AG04450 (cell line): ENCODE data around the gene CMKLR1. TPM values are rescaled to one million over a fixed set of nuclear protein-coding genes. Genes with fewer than 3 reads are reported as not detected.

Source experiments
- CTCF ChIA-PET: fragments of 300-600, 350-600 bp; formaldehyde crosslinking; extraction: SDS; loops from one replicate; lab custom pipeline; 2022; ENCODE audit warnings: antibody characterized with exemption, inconsistent platforms; lab: Charles Lee
- POLR2A ChIA-PET: fragments of 350-600 bp; formaldehyde crosslinking; extraction: SDS; loops from one replicate; lab custom pipeline; 2021; ENCODE audit warnings: antibody characterized with exemption, inconsistent platforms; lab: Yijun Ruan, JAX
- DNase-seq: peaks from one replicate; pipeline ENCODE4 v3.0.0-alpha.2; 2011; ENCODE audit warnings: low read depth, low spot score
- H3K27ac ChIP-seq: one replicate; pipeline ENCODE4 v1.5.1; 2012; ENCODE audit warnings: low read depth, low read length, control low read depth
- H3K27me3 ChIP-seq: one replicate; pipeline ENCODE4 v1.6.0; 2012; ENCODE audit warnings: low read length; ENCODE audit not compliant: control insufficient read depth, insufficient read depth
- H3K4me3 ChIP-seq: 2 replicates; pipeline ENCODE4 v1.5.1; 2011; ENCODE audit warnings: mild to moderate bottlenecking, low read depth, low read length, control low read depth
- H3K9me3 ChIP-seq: 2 replicates; pipeline ENCODE4 v1.5.1; 2012; ENCODE audit warnings: low read length; ENCODE audit not compliant: control insufficient read depth, insufficient read depth
- CTCF ChIP-seq: IDR thresholded peaks from 2 replicates; pipeline ENCODE4 v1.5.1; 2011; ENCODE audit warnings: low read depth, low read length, control low read depth, inconsistent platforms
- polyA plus RNA-seq: library from polyadenylated mRNA; depleted of rRNA; stranded (reverse); fragments of >200 nt; gene quantifications from 2 replicates; pipeline ENCODE4 v1.2.3, GENCODE V29; 2011

The CMKLR1 gene
- polyA plus RNA-seq, 1 experiment, result 0.12 TPM

DNA sequence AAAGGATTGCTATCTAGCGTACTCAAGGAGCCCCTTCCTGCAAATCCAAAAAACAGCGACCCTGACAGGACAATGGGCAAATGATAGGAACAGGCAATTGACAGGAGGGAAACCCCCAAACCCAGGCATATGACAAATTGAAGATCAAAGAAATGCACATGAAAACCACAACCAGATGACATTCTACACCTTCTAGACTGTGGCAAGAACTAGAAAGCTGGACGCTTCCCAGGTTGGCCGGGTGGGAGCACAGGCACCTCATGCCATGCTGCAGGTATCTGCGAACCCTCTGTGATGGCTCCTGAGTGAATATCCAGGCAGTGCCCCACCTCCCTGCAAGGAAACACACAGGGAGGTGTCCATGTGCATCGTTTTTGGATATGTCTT, 37.1 kb downstream of the CMKLR1 start:
- ChIA-PET POLR2A (no interaction called here), CTCF (no interaction called here)
- TF ChIP-seq CTCF, result no peak
- no peak for DNase-seq
- Histone ChIP-seq H3K27me3 (peaks cover 5% of the 10 kb centered on the region), H3K27ac (no peak overlapping the region), H3K4me3 (no peak overlapping the region), H3K9me3 (no peaks in the 10 kb centered on the region)

GRCh38 chr12:108301346-108301745, 37.8 kb downstream of the CMKLR1 start:
- H3K27ac ChIP-seq, result no peak overlapping the region
- H3K27me3 ChIP-seq, result peaks cover 5% of the 10 kb centered on the region
- no peak overlapping the region for H3K4me3 ChIP-seq
- CTCF ChIA-PET, result no interaction called here
- no peaks in the 10 kb centered on the region for H3K9me3 ChIP-seq
- POLR2A ChIA-PET, result no interaction called here
- TF ChIP-seq CTCF, result no peak
- no peak for DNase-seq

DNA sequence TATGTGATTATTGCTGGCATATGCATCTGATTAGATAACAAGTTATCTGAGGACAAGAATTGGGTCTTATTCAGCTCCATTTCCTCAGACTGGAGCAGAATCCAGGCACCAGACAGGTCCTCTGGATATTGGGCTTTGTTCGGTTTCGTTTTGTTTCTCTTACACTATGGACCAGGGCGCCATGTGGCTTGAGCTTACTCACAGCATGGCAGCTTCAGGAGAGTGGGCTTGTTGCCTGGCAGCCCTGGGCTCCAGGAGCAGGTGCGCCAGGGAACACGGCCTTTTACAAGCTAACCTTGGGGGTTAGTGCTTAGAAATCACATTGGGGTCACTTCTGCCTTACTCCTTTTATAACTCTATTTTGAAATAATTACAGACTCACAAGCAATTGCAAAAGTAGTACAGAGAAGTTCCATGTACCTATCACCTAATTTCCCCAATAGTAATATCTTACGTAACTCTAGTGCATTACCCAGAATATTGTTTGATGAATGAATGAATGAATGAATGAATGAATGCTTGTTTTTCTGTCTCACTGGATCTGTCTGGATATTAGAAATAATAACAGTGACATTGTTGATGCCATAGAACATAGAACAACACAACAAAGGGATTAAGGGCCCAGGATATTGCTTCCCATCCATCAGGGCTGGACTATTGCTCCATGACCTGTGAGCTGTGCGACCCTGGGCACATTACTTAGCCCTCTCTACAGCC, 39.0 kb downstream of the CMKLR1 start:
- TF ChIP-seq CTCF, result no peak
- Histone ChIP-seq H3K9me3 (no peaks in the 10 kb centered on the region), H3K27ac (no peak overlapping the region), H3K27me3 (peaks cover 5% of the 10 kb centered on the region), H3K4me3 (no peak overlapping the region)
- POLR2A ChIA-PET, result no interaction called here
- no peak for DNase-seq
- CTCF ChIA-PET, result no interaction called here

DNA sequence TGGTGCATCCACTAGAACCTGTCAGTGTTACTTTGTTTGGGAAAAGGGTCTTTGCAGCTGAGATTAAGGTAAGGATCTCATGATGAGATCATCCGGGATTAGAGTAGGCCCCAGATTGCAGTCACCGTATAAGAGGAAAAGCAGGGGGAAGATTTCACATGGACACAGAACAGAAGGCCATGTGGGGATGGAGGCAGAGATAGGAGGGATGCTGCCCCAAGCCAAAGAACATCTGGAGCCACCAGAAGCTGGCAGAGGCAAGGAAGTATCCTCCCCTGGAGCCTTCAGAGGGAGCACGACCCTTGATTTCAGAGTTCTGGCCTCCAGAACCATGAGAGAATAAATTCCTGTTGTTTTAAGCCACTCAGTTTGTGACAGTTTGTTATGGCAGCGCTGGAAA, 39.6 kb downstream of the CMKLR1 start:
- no peak for DNase-seq
- TF ChIP-seq CTCF, result no peak
- Histone ChIP-seq H3K27ac (no peak overlapping the region), H3K4me3 (no peak overlapping the region), H3K27me3 (peaks cover 5% of the 10 kb centered on the region), H3K9me3 (no peaks in the 10 kb centered on the region)
- ChIA-PET POLR2A (no interaction called here), CTCF (no interaction called here)

- CTCF ChIA-PET, result no interaction called here
- Histone ChIP-seq H3K27me3 (peaks cover 5% of the 10 kb centered on the region), H3K27ac (no peak overlapping the region), H3K9me3 (no peaks in the 10 kb centered on the region), H3K4me3 (no peak overlapping the region)
- no peak for DNase-seq
- no peak for TF ChIP-seq CTCF
- POLR2A ChIA-PET, result no interaction called here
Observed at GRCh38 chr12:108298761-108299275, 40.3 kb downstream of the CMKLR1 start.
